K562 (cell line): ENCODE measurements around the gene SLC34A1. TPM values are rescaled to one million over a fixed set of nuclear protein-coding genes. Genes with fewer than 3 reads are reported as not detected.
A peak's percentile ranks its signal among the peaks of the same experiment; 100 is the strongest.

Experiments
- EGR1 ChIP-seq: fragments of 450-650 bp; conservative IDR thresholded peaks from 2 replicates; pipeline ENCODE4 v1.6.1; 2017; ENCODE audit warnings: mild to moderate bottlenecking
- FOXA3 ChIP-seq, 2 experiments: fragments of 450-650 bp in 1 of 2; sonication (generic) in 1 of 2; formaldehyde crosslinking; IDR thresholded peaks in 1 of 2; conservative IDR thresholded peaks in 1 of 2; 2 replicates each; pipeline versions ENCODE4 v1.4.0 to v1.8.0; 2020 to 2022; ENCODE audit warnings: mild to moderate bottlenecking in 2 of 2, missing genetic modification reagents in 1 of 2
- FOXP1 ChIP-seq: sonication (generic); formaldehyde crosslinking; IDR thresholded peaks from 2 replicates; pipeline ENCODE4 v1.8.0; 2022; ENCODE audit warnings: mild to moderate bottlenecking, missing genetic modification reagents
- HES1 ChIP-seq: fragments of 450-650 bp; IDR thresholded peaks from 2 replicates; pipeline ENCODE4 v1.6.1; 2016; ENCODE audit warnings: low read depth, mild to moderate bottlenecking, moderate library complexity
- MEIS2 ChIP-seq: fragments of 450-650 bp; IDR thresholded peaks from 2 replicates; pipeline ENCODE4 v1.6.1; 2014; ENCODE audit warnings: mild to moderate bottlenecking; ENCODE audit not compliant: partially characterized antibody
- MTA2 ChIP-seq: fragments of 450-650 bp; IDR thresholded peaks from 2 replicates; pipeline ENCODE4 v1.6.1; 2016; ENCODE audit warnings: low read depth
- POLR2AphosphoS5 ChIP-seq: IDR thresholded peaks from 2 replicates; pipeline ENCODE4 v1.6.1; 2011; ENCODE audit warnings: mild to moderate bottlenecking, low read depth, low read length, moderate library complexity; ENCODE audit not compliant: control insufficient read depth, insufficient read depth
- POLR3A ChIP-seq: IDR thresholded peaks from 2 replicates; pipeline ENCODE4 v1.6.1; 2011; ENCODE audit warnings: borderline replicate concordance, mild to moderate bottlenecking, moderate library complexity; ENCODE audit not compliant: insufficient read length, insufficient read depth; ENCODE audit errors: extremely low read depth
- SP1 ChIP-seq: sonication (generic); formaldehyde crosslinking; IDR thresholded peaks from 2 replicates; pipeline ENCODE4 v1.8.1; 2022; ENCODE audit warnings: mild to moderate bottlenecking, missing genetic modification reagents
- U2AF2 ChIP-seq: fragments of 200-400 bp; formaldehyde crosslinking; optimal IDR thresholded peaks from 2 replicates; pipeline ENCODE3; 2017; ENCODE audit warnings: low read depth, mild to moderate bottlenecking, low read length
- ZBTB17 ChIP-seq: fragments of 450-650 bp; formaldehyde crosslinking; IDR thresholded peaks from 2 replicates; pipeline ENCODE4 v1.4.0; 2020; ENCODE audit warnings: mild to moderate bottlenecking
- ZBTB2 ChIP-seq: fragments of 450-650 bp; IDR thresholded peaks from 2 replicates; pipeline ENCODE4 v1.6.1; 2016; ENCODE audit warnings: antibody characterized with exemption
- ZNF124 ChIP-seq: sonication (generic); formaldehyde crosslinking; IDR thresholded peaks from 2 replicates; pipeline ENCODE4 v1.8.1; 2022; ENCODE audit warnings: missing genetic modification reagents
- ZNF134 ChIP-seq: fragments of 250-450 bp; sonication (Bioruptor Pico); conservative IDR thresholded peaks from 2 replicates; pipeline ENCODE4 v1.4.0; 2020
- ZNF140 ChIP-seq: fragments of 250-450 bp; sonication (Bioruptor Pico); IDR thresholded peaks from 2 replicates; pipeline ENCODE4 v1.8.0; 2021; ENCODE audit warnings: moderate library complexity, mild to moderate bottlenecking, inconsistent platforms
- ZNF224 ChIP-seq: sonication (generic); formaldehyde crosslinking; IDR thresholded peaks from 2 replicates; pipeline ENCODE4 v1.8.0; 2022; ENCODE audit warnings: mild to moderate bottlenecking, missing genetic modification reagents
- ZNF398 ChIP-seq: fragments of 250-450 bp; sonication (Bioruptor Pico); IDR thresholded peaks from 2 replicates; pipeline ENCODE4 v1.8.0; 2021; ENCODE audit warnings: moderate library complexity, mild to moderate bottlenecking, inconsistent platforms
- polyA plus RNA-seq, 8 experiments: library from polyadenylated mRNA; depleted of rRNA in 4 of 8; stranded (reverse) in 5 of 8; unstranded in 3 of 8; fragments of >200 nt; fragmentation: Nextera tagmentation in 2 of 8; fragmentation: Illumina TruSeq in 1 of 8; extraction: Ambion mirVana in 2 of 8; extraction: Trizol in 1 of 8; gene quantifications; 2 replicates each; pipeline versions ENCODE4 v1.2.1 to v1.2.3, GENCODE V29; 2011 to 2014; ENCODE audit warnings: inconsistent platforms in 1 of 8, missing spikeins in 1 of 8
- total RNA-seq, 7 experiments: library from RNA; depleted of rRNA in 6 of 7; stranded (reverse); fragments of >200 nt in 6 of 7; fragmentation: Illumina TruSeq in 2 of 7; extraction: Trizol in 2 of 7; gene quantifications; 2 replicates each; pipeline versions ENCODE4 v1.2.1 to v1.2.3, GENCODE V29; 2011 to 2021; ENCODE audit warnings: low replicate concordance in 1 of 7

Gene SLC34A1
- total and polyA plus RNA-seq, 9 of the 15 experiments (the other 6 are each of a cell fraction or from before 2014, with no cell fraction given) = not detected

- TF ChIP-seq ZNF224 (no peak), FOXP1 (CRISPR knock-in tag) (peak; percentile 62; the same call in 1 of the 2 replicates), MEIS2 (no peak), EGR1 (peak; percentile 96), ZNF124 (CRISPR knock-in tag) (no peak), ZNF140 (CRISPR knock-in tag) (no peak), SP1 (CRISPR knock-in tag) (peak; percentile 88), ZBTB2 (0 out of 2 replicates have a peak, but pooled peaks have one; percentile 23), U2AF2 (no peak), HES1 (peak; percentile 46), ZNF398 (CRISPR knock-in tag) (no peak), ZNF134 (no peak), FOXA3 (CRISPR knock-in tag; conservative IDR thresholded peaks at IDR 0.05 in 1 of 2, IDR thresholded peaks at IDR 0.05 in 1 of 2) (no peak), ZBTB17 (CRISPR knock-in tag) (no peak), POLR2AphosphoS5 (peak; percentile 51), POLR3A (no peak), MTA2 (no peak)
These were observed 41.7 kb downstream of the SLC34A1 start (continued) for GRCh38 chr5:177425801-177426565.
